Urinary bladder (tissue), 4 donors: ENCODE measurements around the gene EFL1. TPM values are rescaled to one million over a fixed set of nuclear protein-coding genes. Genes with fewer than 3 reads are reported as not detected.
"Not testable (repeated sequence)": the region's sequence is repeated elsewhere in the genome, so short reads cannot be mapped to it uniquely, and the experiment has no call there.

Experiments
- DNase-seq: peaks from one replicate; pipeline ENCODE4 v3.0.0-alpha.2; 2015; ENCODE audit errors: extremely low spot score
- H3K27ac ChIP-seq: one replicate; pipeline ENCODE4 v1.5.1; 2013; ENCODE audit warnings: low read depth, mild to moderate bottlenecking, moderate library complexity
- H3K36me3 ChIP-seq: one replicate; pipeline ENCODE4 v1.6.1; 2013; ENCODE audit warnings: mild to moderate bottlenecking, moderate library complexity; ENCODE audit not compliant: insufficient read depth
- H3K4me1 ChIP-seq: one replicate; pipeline ENCODE4 v1.6.1; 2013; ENCODE audit warnings: mild to moderate bottlenecking, moderate library complexity; ENCODE audit not compliant: insufficient read depth
- H3K4me3 ChIP-seq: one replicate; pipeline ENCODE4 v1.5.1; 2013; ENCODE audit warnings: low read depth, low read length
- WGBS: extraction: QIAGEN DNeasy Blood & Tissue Kit; methylation state at CpG from one replicate; pipeline ENCODE4 v1.1.7; 2013; 5-methylcytosine and 5-hydroxymethylcytosine counted together
- polyA plus RNA-seq: library from polyadenylated mRNA; stranded (reverse); fragments of 200-250 nt; gene quantifications from one replicate; pipeline ENCODE4 v1.2.3, GENCODE V29; 2013
- total RNA-seq: library from RNA; depleted of rRNA; stranded (reverse); fragments of >200 nt; gene quantifications from one replicate; pipeline ENCODE4 v1.2.3, GENCODE V29; 2014
- donor health status: healthy with polysubstance abuse.
- donor health status: healthy.

Gene EFL1
- total RNA-seq (21.4 TPM), polyA plus RNA-seq (6.9 TPM)

DNA sequence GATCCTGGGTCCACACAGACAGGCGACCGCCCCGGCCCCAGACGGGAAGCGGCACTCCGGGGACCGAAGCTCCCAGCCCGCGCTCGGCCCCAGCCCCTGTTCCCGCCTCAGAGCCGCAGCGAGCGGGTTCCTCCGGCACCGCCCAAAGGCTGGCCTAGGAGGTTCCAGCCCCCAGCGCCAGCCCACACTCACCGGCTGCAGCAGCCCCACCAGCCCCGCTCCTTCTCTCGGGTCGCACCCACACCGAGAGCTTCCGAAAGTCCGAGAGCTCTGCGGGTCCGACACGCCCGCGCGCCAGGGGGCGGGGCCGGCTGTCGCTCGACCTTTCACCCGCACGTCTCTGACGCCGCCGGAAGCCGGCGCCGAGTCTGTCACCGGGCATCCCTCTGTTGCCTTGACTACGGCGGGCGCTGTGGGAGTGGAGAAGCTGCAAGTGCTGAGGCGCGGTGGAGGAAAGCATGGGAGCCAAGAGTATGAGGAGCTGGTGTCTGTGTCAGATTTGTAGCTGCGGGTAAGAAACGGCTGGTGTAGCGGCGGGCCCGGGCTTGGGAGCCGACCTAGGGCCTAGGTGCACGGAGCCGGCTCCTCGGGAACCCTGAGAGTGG lies at the start of gene EFL1, which contains the start of gene SAXO2:
TSS of gene EFL1 (minus strand) at position 313 of the 605 bp plus-strand sequence. CDS start 956 bp downstream, outside the sequence.
TSS of gene SAXO2 (plus strand) at position 397 of the 605 bp plus-strand sequence. CDS start at position 459, 62 bp downstream.
- WGBS, result under 1% methylated on average over 57 of the region's 57 CpGs
- H3K4me1 ChIP-seq, result no peaks in the 10 kb centered on the region

DNA sequence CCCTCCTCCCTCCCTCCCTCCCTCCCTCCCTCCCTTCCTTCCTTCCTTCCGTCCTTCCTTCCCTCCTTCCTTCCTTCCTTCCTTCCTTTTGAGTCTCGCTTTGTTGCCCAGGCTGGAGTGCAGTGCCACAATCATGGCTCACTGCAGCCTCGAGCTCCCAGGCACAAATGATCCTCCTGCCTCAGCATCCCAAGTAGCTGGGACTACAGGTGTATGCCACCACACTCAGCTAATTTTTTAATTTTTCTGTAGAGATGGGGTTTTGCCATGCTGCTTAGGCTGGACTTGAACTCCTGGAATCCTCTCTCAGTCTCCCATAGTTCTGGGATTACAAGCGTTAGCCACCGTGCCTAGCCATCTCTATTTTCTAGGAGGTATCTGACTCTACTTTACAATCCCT lies 48.8 kb upstream of the EFL1 start:
- not testable (repeated sequence) for H3K27ac ChIP-seq, H3K36me3 ChIP-seq, H3K4me1 ChIP-seq, H3K4me3 ChIP-seq, DNase-seq
- 84% methylated on average over 5 of the region's 5 CpGs for WGBS

More for the DNA sequence above, at the start of gene EFL1, which contains the start of gene SAXO2:
- no peaks in the 10 kb centered on the region for H3K36me3 ChIP-seq
- peak within 1 kb of the TSS; percentile 61 for H3K27ac ChIP-seq
- peak within 1 kb of the TSS; percentile 75 for H3K4me3 ChIP-seq
- DNase-seq, result peak; percentile 53

DNA sequence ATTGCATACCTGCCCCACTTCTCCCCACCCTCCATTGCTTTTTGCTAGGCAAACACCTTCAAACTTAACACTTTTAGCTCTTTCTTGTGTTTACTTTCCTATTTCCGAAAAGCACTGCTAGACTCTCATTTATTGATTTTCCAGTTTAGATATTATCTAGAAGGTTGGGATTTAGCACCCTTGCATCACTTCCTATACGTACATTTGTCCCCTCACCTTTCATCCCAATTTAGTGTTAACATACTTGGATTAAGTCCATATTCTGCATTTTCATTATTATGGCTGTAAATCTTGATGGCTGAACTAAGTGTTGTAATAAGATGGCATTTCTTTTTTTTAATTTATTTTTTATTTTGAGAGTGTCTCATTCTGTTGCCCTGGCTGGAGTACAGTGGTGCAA lies 47.3 kb upstream of the EFL1 start:
- no peak for DNase-seq
- no peaks in the 10 kb centered on the region for H3K4me1 ChIP-seq
- no peak overlapping the region for H3K27ac ChIP-seq
- no peak overlapping the region for H3K4me3 ChIP-seq
- H3K36me3 ChIP-seq, result no peaks in the 10 kb centered on the region
- WGBS, result 86% methylated on average over 2 of the region's 2 CpGs

DNA sequence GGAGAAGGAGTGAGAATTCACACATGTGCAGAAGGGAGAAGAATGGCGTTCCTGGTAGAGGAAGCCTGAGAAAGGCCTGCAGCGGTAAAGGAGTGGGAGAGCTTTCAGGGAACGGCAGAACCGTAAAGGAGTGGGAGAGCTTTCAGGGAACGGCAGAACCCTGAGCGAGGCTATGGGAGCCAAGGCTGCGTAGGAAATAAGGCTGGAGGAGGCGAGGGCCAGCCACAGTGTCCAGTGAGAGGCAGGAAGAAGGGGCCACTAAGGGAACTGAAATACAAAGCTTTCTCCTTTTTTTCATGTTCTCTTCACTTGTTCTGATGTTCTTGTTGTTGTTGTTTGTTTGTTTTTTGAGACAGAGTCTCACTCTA lies 45.2 kb upstream of the EFL1 start:
- no peak overlapping the region for H3K27ac ChIP-seq

DNA sequence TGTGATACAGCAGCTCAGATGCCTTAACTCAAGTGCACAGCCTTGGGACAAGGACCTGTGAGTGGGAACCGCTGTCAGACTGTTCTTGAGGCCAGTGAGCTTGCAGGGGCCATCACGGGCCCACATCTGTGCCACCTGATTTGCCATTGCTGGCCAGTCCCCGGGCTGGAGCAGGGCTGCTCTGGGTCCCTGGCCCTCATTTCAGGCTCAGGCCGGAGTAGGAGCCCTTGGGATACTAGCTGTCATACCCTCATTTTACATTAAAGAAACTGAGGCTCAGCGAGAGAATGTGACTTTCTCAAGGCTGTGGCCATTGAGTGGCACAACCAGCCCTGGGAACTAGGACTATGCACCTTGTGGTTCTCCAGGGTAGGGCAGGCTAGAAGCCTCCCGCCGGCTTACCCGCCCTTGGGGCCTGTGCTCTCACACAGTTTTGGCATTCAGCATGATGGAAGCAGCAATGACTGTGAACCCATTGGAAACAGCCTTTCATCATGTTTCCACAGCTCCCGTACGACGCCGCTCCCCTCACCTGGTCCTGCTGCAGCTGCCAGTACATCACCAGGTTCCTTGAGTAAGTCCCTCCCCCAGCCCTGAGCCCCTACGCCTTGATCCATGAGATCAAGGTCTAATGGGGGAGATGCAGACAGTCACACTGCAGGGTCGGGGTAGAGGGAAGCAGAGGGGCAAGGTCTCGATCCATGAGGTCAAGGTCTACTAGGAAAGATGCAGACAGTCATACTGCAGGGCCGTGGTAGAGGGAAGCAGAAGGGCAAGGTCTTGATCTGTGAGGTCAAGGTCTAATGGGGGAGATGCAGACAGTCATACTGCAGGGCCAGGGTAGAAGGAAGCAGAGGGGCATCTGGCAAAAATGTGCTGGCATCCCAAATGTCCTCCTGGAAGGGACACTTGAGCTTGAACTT lies 44.5 kb upstream of the EFL1 start:
- H3K36me3 ChIP-seq, result no peaks in the 10 kb centered on the region
- WGBS, result 87% methylated on average over 16 of the region's 16 CpGs
- H3K4me1 ChIP-seq, result no peaks in the 10 kb centered on the region
- no peak overlapping the region for H3K27ac ChIP-seq
- no peak overlapping the region for H3K4me3 ChIP-seq
- DNase-seq, result no peak

More for the DNA sequence above, 45.2 kb upstream of the EFL1 start:
- 83% methylated on average over 7 of the region's 8 CpGs for WGBS
- no peaks in the 10 kb centered on the region for H3K4me1 ChIP-seq
- H3K4me3 ChIP-seq, result no peak overlapping the region
- no peak for DNase-seq
- H3K36me3 ChIP-seq, result no peaks in the 10 kb centered on the region

DNA sequence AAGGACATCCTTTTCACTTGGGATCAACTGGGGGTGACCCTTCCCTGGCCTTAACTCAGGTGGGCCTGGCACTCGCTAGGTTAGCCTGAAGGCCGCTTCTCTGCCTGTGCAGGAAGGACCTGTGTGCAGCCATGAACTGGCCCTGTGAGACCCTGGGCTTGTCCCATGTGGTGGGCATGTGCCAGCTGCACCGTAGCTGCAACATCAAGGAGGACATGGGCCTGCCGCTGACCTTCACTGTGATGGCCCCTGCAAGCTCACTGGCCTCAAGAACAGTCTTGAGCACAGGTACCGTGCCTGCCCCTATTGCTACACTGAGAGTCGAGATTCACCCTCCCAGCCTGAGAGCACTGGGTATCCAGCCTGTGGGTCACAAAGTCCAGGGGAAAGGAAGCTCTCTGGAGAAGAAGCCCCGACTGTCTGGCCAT lies 43.1 kb upstream of the EFL1 start:
- WGBS, result 88% methylated on average over 7 of the region's 7 CpGs
- no peaks in the 10 kb centered on the region for H3K4me1 ChIP-seq
- DNase-seq, result no peak
- no peaks in the 10 kb centered on the region for H3K36me3 ChIP-seq
- no peak overlapping the region for H3K27ac ChIP-seq
- H3K4me3 ChIP-seq, result no peak overlapping the region

DNA sequence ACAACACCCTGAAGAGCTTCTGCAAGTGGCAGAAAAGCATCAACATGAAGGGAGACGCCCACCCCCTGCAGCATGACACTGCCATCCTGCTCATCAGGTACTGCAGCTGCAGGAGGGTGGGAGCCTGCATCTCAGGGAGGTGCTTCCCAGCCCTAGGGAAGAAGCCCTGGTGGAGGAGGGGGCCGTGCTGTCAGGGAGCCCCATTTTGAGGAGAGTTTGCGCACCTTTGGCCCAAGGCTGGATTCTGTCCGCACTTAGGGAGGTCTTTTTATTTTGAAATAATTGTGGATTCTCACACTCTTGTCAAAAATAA lies 42.2 kb upstream of the EFL1 start:
- Histone ChIP-seq H3K27ac (no peak overlapping the region), H3K36me3 (no peaks in the 10 kb centered on the region), H3K4me1 (no peaks in the 10 kb centered on the region), H3K4me3 (no peak overlapping the region)
- no peak for DNase-seq
- WGBS, result 93% methylated on average over 4 of the region's 4 CpGs

DNA sequence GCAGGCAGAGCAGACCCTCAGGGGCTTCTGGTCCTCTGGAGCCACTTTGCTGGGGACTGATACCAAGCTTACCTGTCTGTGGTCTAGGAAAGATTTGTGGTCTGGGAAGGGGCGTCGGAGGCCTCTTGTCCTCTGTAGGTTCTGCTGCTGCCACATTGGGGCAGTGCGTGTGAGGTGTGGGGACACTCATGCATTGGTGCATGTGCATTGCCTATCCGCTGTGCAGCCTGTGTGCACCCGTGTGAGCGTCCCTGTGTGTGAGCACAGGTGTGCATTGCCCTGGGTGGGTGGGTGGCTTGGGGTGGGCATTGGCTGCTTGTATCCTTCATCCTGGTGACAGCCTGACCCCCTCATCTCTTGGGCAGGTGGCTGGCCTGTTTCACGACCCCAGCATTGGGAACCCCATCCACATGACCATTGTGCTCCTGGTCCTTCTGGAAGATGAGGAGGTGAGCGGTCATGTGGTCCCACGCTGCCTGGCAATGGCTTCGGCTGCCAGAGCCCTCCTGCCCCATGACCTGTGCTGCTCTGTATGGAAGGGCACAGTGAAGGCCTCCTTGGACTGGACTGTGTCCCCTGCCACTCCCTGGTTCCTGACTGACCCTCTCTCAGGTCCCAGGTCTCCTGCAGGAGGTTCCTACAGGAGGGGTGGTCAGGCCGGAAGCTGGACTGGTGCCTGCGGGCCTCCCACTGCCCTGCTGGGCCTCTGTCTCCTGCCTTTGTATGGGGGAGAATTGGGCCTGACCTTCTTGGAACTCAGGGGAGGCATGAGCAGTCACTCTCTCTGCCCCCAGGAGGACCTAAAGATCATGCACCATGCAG lies 41.6 kb upstream of the EFL1 start:
- Histone ChIP-seq H3K36me3 (no peaks in the 10 kb centered on the region), H3K4me3 (no peak overlapping the region), H3K27ac (no peak overlapping the region), H3K4me1 (no peaks in the 10 kb centered on the region)
- WGBS, result 93% methylated on average over 12 of the region's 12 CpGs
- no peak for DNase-seq

DNA sequence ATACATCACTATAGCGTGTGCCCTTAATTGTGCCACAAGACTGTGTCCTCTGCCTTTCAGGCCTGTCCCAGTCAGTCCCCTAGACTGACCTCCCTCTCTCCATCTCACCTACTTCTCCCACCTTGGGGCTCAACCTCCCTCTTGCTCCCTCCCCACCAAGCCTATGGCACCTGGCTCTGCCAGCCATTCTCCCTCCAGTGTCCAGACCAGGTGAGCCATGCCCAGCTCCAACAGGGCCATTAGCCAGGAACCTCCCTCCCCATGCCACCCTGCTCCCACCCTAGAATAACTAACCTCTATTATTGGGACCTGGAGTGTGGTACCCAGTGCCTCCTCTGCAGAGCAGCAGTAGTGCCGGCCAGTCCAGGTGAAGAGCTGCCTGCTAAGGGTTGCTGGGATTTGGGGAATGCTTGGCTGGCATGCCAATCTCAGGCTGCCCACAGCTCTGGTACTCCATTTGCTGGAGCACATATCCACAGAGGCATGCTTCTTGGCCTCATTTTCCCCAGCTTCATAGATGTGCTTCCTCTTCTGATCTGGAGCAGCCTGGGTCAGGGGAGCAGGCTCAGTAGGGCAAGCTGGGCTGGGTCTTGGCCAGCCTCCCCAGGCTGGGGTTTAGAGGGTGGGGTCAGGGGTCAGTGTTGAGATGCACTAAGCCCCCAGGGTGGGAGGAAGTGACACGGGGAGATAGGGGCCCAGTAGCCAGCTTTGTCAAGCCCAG lies 38.9 kb upstream of the EFL1 start:
- no peaks in the 10 kb centered on the region for H3K36me3 ChIP-seq
- H3K4me3 ChIP-seq, result no peak overlapping the region
- no peak for DNase-seq
- H3K4me1 ChIP-seq, result no peaks in the 10 kb centered on the region
- WGBS, result 73% methylated on average over 3 of the region's 3 CpGs
- H3K27ac ChIP-seq, result no peak overlapping the region

DNA sequence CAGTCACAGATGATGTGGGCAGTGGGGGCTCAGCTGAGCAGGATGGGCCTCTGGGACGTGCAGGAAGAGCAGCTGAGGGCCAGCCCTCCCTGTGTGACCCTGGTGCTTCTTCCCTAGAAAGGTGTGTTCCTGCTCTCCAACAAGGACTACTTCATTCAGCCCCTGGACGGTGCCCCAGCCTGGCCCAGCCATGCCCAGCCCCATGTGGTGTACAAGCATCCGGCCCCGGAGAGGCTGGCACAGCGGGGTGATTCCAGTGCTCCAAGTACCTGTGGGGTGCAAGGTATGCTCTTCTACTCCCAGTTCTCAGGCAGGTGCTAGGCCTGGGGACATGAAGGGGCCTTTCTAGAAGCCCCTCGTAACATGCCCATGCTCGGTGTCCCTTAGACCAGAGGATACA lies 38.3 kb upstream of the EFL1 start:
- H3K36me3 ChIP-seq, result no peaks in the 10 kb centered on the region
- no peak for DNase-seq
- WGBS, result 91% methylated on average over 7 of the region's 7 CpGs

DNA sequence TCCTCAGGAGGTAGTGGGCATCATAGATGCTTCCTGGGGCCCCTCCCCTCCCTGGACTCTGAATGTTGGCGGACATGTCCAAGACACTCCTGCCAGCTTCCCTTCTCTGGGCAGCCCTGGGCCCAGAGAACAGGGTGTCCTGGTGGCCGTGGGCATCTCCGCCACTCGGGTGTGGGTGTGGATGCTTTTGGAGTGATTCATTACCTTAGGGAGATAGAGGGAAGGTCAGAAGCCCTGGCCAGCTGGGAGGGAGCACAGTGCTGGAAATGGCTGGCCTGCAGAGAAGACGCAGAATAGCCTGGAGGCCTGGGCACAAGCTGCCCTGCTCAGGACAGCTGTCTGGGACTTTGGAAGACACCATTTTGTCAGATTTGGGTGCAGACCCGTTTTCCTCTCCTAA lies 37.8 kb upstream of the EFL1 start:
- H3K4me1 ChIP-seq, DNase-seq, H3K4me3 ChIP-seq, H3K36me3 ChIP-seq, H3K27ac ChIP-seq: not testable (repeated sequence)
- WGBS, result 64% methylated on average over 6 of the region's 6 CpGs

More for the DNA sequence above, 38.3 kb upstream of the EFL1 start:
- Histone ChIP-seq H3K27ac (no peak overlapping the region), H3K4me3 (no peak overlapping the region), H3K4me1 (no peaks in the 10 kb centered on the region)

DNA sequence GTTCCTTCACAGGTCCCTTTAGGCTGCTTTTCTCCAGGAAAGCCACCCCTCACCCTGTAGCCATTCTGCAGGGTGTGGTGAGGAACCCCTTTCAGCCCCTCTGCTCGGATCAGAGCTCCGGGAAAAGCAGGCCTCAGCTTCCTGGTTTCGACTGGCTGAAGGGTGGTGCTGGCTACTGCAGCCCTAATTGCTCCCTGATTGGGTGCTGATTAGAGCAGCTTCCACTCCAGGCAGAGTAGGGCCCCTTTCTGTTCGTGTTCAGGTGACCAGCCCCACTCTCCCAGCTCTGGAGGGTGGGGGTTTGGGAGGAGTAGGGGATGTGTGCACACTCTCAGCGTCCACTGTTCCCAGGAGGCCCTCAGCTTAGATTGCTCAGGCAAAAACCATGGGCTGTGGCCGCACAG lies 37.0 kb upstream of the EFL1 start:
- not testable (repeated sequence) for H3K4me1 ChIP-seq
- WGBS, result 68% methylated on average over 3 of the region's 6 CpGs

DNA sequence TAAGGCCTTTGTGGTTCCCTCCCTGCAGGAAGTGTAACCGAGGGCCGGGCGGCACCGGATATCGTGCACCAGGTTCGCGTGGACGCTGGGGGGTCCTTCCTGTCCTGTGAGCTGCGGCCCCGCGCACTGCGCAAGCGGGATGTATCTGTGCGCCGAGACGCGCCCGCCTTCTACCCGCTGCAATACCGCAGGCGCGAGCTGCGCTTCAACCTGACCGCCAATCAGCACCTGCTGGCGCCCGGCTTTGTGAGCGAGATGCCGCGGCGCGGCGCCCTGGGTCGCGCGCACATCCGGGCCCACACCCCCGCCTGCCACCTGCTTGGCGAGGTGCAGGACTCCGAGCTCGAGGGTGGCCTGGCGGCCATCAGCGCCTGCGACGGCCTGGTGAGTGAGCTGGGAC lies 36.0 kb upstream of the EFL1 start:
- Histone ChIP-seq H3K36me3 (no peaks in the 10 kb centered on the region), H3K27ac (no peak overlapping the region), H3K4me1 (no peaks in the 10 kb centered on the region), H3K4me3 (no peak overlapping the region)
- 24% methylated on average over 44 of the region's 44 CpGs for WGBS
- DNase-seq, result no peak

More for the DNA sequence above, 37.0 kb upstream of the EFL1 start:
- not testable (repeated sequence) for H3K36me3 ChIP-seq, H3K4me3 ChIP-seq, DNase-seq, H3K27ac ChIP-seq
